ENCODE measurements around the gene DAAM1. TPM values are rescaled to one million over a fixed set of nuclear protein-coding genes. Genes with fewer than 3 reads are reported as not detected.

Gene DAAM1
- polyA plus RNA-seq, 3 donors = 54.3 to 64.8 (median 58.0) TPM

- no peak for DNase-seq (ENCODE audit: low read depth in 3 of 3, low spot score in 2 of 3)
These were observed 93.3 kb downstream of the DAAM1 start for GRCh38 chr14:59281609-59282377.

DNA sequence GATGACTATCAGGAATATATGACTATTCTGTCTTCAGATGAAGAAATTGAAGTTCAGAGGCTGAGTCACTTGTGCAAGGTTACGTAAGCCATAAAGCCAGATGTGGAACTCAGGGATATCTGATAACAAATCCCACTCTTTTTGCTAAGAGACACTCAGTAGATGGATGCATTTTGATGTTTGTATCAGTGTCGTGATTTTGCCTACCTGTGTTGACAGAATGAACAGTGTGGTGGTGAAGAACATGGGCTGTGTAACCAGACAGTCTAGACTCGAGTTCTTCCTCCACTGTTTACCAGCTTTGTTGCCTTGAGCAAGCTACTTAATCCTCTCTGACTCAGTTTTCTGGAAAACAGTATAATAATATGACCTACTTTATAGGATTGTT, 93.9 kb downstream of the DAAM1 start:
- DNase-seq (ENCODE audit: low read depth in 3 of 3, low spot score in 2 of 3) = no peak

GRCh38 chr14:59283361-59283760, 94.9 kb downstream of the DAAM1 start:
- DNase-seq (ENCODE audit: low read depth in 3 of 3, low spot score in 2 of 3) = no peak

DNA sequence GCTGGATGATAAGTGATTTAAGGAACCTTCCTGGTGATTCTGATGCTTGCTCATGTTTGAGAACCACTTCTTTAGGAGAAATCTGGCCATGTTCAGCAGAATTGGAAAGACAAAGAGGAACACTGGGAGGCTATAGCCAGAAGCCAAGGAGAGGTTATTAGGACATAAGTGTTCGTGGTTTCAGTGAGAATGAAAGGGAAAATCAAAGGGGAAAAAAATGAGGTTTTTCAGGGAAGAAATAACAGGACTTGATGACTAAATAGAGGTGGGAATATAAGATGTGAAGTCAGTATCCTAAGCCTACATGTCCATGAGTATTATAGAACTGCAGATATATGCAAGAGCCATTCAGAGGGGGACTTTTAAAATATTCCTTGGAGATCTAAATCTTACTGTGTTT, 95.6 kb downstream of the DAAM1 start:
- no peak for DNase-seq (ENCODE audit: low read depth in 3 of 3, low spot score in 2 of 3)

DNA sequence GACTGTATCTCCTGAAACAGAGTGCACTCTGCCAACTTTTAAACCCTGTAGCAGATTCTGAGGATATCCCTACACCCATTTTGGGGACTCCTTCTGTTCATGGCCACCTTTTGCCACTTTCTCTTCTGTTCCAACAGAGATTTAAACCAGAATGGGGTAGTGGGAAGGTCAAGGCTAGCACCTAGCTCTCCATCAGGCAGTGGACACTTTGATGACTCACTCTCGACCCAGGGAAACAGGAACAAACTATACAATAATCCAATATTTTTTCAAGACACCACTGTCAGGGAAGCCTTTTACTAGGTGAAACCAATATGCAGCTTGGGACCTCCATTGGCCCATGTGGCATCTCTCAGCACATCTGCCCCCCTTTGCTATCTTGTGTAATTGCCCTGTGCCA, 103.6 kb downstream of the DAAM1 start:
- DNase-seq (ENCODE audit: low read depth in 3 of 3, low spot score in 2 of 3) = no peak

- no peak for DNase-seq (ENCODE audit: low read depth in 3 of 3, low spot score in 2 of 3)
These were observed 104.6 kb downstream of the DAAM1 start for GRCh38 chr14:59292921-59293534.

DNA sequence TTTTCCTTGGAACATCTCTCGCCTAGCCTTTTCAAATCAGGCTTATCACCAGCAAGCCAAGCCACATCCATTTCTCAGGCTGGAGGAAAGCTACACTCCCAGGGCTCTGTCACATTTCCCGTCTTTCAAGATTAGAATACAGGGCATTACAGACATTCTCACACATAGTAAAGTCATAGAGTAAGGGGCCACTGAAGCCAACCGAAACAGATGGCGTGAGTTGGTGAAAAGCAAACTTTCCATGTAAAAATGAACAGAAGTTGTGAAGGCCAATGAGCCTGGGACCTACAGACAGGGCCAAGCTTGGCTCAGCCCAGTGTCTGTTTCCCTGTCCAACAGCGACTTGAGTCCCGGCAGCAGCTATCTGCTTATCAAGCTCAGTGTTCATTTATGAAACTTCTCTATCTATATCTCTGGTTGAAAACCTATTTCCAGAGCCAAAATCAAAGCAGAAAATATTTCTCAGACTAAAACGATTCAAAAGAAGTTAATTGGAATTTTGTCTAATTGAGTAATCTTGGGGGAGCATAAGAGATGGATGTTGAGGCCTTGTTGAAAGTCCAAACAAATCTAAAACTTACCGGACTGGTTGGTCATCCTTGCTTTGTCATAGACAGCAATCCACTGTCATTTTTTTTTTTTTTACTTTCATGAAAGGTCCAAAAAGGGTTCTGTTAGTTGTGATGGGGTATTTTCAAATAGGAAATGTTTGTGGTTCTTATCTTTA, 105.6 kb downstream of the DAAM1 start:
- DNase-seq (ENCODE audit: low read depth in 3 of 3, low spot score in 2 of 3) = no peak

DNA sequence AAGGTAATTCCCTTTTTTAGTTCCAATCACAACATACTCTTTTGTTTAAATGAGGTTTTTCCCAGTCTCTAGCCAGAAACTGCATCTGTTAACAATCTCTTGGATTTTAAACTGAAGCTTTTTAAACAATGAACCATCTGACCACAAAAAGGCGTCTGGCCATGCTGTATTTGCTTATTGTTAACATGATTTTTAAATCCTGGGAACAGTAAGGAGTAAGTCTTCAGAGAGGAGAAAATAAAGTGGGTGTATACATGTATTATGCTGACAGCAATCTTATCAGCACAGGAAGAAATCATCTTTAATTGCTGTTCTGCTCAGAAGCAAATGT, 106.2 kb downstream of the DAAM1 start:
- DNase-seq (ENCODE audit: low read depth in 3 of 3, low spot score in 2 of 3) = no peak

GRCh38 chr14:59295951-59296350, 107.5 kb downstream of the DAAM1 start:
- no peak for DNase-seq (ENCODE audit: low read depth in 3 of 3, low spot score in 2 of 3)

DNA sequence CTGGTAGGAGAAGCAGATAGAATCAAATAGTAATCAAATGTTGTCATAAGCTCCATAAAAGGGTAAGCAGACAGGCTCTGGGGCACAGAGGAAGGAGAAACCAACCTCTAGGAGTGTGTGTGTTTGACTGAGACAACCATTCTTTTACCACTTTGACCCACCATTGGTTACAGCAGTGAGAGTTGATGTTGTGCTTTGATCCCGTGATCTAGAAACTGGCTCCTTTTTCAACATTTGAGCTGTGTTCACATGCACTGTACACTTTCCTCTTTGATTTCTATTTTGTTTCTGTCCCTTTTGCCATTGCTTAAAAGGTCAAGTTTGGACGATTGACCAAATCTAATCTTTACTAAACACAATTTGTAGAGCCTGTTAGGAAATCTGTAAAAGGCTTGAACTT, 108.0 kb downstream of the DAAM1 start:
- DNase-seq (ENCODE audit: low read depth in 3 of 3, low spot score in 2 of 3) = no peak

- DNase-seq (ENCODE audit: low read depth in 3 of 3, low spot score in 2 of 3) = no peak
These were observed 108.8 kb downstream of the DAAM1 start for GRCh38 chr14:59297071-59297776.

DNA sequence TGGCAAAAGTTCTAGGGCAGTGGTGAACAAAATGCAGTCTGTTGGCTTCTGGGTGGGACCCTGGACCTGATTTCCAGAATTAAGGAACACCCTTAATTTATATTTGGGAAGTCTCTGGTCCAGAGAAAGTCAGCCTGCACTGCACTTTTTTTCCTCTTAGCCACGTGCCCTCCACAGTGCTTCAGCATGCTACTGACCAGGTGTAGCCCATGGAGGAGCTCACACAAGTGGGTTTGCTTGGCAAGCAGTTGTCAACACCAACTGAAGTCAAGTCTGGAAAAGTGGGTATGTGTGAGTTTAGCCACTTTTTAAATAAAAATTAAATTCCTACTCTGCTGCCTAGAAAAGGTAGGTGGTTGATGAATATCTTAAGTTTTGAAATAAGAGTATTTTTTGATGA, 111.3 kb downstream of the DAAM1 start:
- no peak for DNase-seq (ENCODE audit: low read depth in 3 of 3, low spot score in 2 of 3)

- DNase-seq (ENCODE audit: low read depth in 3 of 3, low spot score in 2 of 3) = no peak
These were observed 112.9 kb downstream of the DAAM1 start for GRCh38 chr14:59301354-59301753.

DNA sequence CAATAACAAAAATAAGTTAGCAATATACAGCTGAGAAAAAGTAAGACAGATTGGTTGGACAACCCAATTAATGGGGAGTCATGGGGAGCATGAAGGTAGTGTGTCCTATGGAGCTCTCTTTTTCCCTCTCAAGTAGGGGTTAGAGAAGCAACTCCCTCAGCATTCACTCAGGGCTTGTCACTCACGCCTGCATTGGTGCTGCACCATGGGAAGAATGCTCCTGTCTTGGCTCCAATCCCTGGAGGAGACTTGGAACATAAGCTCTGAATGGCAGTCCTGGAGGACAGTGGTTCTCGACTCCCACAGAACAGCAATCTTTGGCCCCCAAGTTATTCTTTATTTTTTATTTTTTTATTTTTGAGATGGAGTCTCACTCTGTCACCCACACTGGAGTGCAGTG, 113.8 kb downstream of the DAAM1 start:
- DNase-seq (ENCODE audit: low read depth in 3 of 3, low spot score in 2 of 3) = no peak

DNA sequence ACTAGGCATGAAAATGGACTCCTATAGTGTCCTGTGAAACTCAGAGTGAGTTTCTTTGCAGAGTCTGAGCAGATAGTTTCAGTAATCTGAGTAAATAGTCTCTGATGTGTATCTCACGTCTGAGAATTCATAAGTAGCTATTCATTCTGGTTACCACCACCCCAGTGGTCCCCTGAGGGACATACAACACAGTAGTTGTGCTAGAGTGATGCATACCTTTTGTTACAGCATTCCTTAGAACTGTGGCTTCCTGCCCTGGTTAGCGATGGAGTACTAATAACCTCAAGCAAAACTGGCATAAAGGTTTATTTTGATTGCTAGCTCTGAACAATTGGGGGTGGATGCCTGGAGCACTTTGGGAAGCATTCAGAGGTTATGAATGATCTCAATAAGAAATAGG, 114.7 kb downstream of the DAAM1 start:
- DNase-seq (ENCODE audit: low read depth in 3 of 3, low spot score in 2 of 3) = no peak

DNA sequence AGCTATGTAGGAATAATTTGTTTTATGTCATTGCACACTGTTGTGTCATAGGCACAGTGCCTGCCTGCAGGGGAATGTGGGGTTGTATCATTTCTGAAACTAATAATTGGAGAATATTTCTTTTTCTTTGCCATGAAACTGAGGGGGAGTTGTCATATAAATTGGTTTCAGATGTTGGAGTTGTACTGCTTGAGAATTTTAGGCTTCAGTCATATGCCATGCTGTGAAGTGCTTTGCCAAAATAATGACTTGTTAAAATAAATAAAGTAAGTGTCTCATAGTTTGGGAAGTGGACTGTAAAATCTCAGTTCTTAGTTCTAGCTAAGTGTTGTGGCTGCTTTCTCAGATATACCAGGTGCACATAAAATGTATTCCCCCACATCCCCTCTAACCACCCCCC, 116.8 kb downstream of the DAAM1 start:
- DNase-seq (ENCODE audit: low read depth in 3 of 3, low spot score in 2 of 3) = no peak

DNA sequence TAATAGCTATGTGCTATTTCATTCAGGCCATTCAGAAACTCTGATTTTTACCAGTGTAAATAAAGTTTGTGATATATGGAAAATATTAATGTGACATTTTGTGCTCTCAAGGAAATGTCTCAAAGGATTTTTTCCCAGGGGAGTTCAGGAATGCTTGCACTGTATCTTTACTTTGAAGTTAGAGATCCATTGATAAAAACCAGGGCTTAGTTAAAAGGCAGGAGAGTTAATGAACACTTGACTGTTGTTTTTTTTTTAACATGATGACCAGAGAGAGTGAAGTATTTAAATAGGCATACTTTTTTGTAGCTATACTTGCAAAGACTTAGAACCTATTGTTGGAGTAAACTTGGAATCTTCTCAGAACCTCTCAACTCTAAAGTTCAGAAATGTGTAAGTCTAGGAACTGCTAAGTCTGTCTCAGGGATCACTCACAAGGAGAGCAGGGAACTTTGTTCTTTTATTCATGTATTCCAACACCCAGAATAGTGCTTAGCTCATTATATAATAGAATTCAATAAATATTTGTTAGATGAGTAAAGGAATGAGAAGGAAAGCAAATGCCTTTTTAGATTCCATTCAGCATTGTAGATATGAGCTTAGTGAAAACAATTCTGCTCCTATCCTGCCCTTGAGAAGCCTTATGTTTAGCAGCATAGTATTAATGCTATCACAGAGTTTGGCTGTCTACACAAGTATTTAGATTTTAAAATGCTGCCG, 117.5 kb downstream of the DAAM1 start:
- DNase-seq (ENCODE audit: low read depth in 3 of 3, low spot score in 2 of 3) = no peak

DNA sequence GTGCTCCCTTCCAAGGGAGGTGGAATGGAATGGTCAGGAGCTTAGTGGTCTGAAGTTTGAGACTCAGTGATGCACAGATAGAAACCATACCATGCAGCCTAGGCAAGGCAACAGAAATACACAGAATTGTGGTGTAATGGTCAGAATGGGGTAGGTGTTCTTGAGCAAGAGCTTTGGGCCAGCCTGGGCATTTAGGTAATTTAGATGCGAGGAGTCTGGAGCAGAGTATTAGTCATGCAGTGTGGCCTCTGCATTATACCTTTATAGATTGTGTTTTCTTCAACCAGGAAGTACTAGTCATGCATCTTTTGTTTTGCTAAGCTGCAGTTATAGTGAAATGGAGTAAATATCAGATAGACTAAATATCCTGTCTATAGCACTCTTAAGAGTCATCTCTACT, 118.3 kb downstream of the DAAM1 start:
- no peak for DNase-seq (ENCODE audit: low read depth in 3 of 3, low spot score in 2 of 3)

DNA sequence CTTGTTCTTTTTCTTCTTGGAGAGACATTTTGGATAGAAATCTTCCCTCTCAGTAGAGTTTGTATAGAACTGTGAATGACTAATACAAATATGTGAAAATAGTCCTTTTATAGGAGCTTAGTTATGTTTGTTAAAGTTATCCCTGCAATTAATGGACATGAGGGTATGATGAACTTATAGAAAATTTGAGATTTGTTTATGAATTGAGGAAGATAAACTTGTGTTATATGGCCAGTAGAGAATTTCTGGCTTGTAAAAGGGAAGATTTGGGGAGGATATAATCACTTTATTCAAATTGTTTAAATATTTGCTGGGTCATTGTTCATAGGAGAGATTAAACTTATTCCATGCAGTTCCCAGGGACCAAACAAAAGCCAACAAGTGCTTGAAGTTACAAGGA, 119.6 kb downstream of the DAAM1 start:
- no peak for DNase-seq (ENCODE audit: low read depth in 3 of 3, low spot score in 2 of 3)

GRCh38 chr14:59308673-59309072, 120.2 kb downstream of the DAAM1 start:
- DNase-seq (ENCODE audit: low read depth in 3 of 3, low spot score in 2 of 3) = no peak

Data from right renal cortex interstitium (tissue), 3 donors.